Femur (tissue), 1 donor: ENCODE measurements around the gene CCR2.

Experiments used
- DNase-seq: peaks from one replicate; pipeline ENCODE4 v3.0.0-alpha.2; 2017

CCR2 gene

DNA sequence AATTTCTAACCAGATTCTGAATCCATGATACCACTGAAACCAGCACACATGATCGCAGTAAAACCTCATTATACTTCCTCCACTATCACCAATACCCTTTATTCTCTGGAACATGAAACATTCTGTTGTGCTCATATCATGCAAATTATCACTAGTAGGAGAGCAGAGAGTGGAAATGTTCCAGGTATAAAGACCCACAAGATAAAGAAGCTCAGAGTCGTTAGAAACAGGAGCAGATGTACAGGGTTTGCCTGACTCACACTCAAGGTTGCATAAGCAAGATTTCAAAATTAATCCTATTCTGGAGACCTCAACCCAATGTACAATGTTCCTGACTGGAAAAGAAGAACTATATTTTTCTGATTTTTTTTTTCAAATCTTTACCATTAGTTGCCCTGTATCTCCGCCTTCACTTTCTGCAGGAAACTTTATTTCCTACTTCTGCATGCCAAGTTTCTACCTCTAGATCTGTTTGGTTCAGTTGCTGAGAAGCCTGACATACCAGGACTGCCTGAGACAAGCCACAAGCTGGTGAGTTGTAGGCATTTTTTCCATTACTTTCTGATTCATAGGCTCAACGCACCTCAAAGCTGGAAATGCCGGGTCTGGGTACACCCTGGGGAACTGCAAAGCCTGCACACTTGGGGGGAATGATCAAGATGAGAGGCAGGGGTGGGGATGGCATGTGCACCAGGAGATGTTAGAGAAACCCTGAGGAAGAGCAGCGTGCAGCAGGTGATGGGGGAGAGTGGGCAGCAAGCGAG lies at the start of gene CCR2:
Gene CCR2, plus strand, starts transcription at position 465 of the 764 bp plus-strand sequence. CDS start 3,417 bp downstream, outside the sequence.
- no peak for DNase-seq

GRCh38 chr3:46304739-46305138 lies 49.2 kb upstream of the CCR2 start:
- no peak for DNase-seq

GRCh38 chr3:46312991-46313390 lies 40.9 kb upstream of the CCR2 start:
- no peak for DNase-seq

GRCh38 chr3:46314517-46314916 lies 39.4 kb upstream of the CCR2 start:
- no peak for DNase-seq

- DNase-seq = no peak
These were observed 37.7 kb upstream of the CCR2 start for GRCh38 chr3:46316206-46316605.

GRCh38 chr3:46318207-46318927 lies 35.5 kb upstream of the CCR2 start:
- DNase-seq = no peak

DNA sequence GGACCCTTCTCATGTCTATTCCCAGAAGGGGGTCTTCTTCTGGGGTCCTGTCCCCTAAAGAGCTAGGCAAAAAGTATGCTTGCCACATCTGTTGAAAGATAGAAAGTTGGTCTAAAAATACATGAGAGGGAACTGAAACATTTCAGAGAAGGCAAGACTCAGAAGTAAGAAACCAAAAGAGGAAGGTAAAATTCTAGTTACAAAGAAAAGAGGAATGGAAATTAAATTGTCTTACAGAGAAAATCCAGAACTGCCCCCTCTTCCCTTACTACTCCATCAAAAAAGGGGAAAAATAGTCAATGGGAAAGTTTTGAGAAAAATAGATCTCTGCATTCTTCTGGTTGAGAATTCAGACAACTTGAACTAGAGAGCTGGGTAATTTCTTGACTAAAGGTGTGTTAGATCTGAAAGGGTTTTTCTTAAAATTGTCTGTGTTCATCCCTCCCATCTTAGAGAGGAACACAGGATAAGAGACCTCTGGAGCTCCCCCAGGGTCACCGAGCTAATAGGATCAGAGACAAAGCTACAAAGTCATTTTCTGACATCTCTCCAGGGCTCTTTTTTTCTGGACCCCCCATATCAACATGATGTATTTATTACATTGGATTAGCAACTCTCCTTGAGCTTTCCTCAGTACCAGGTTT lies 32.3 kb upstream of the CCR2 start:
- DNase-seq = no peak

DNA sequence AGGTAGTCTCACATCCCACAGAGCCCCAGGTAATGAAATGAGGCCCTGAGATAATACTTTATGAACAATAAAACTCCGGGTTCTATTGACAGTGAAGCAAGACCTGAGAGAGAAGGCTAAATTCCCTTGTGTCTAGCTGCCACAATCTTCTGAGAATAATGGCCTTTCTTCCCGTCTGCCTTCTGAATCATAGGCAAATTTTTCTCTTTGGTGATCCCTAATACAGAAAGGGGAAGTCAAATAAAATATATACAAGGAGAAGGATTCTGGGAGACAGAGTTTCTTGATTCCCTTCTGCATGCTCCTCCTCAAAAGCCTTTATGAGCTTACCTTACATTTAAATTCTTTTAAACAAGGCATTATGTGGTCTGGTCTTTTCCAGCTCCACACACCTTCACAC lies 29.9 kb upstream of the CCR2 start:
- no peak for DNase-seq

- no peak for DNase-seq
These were observed 28.1 kb upstream of the CCR2 start for GRCh38 chr3:46325645-46326300.

- DNase-seq = peak; percentile 34
These were observed 23.2 kb upstream of the CCR2 start for GRCh38 chr3:46330676-46331075.

DNA sequence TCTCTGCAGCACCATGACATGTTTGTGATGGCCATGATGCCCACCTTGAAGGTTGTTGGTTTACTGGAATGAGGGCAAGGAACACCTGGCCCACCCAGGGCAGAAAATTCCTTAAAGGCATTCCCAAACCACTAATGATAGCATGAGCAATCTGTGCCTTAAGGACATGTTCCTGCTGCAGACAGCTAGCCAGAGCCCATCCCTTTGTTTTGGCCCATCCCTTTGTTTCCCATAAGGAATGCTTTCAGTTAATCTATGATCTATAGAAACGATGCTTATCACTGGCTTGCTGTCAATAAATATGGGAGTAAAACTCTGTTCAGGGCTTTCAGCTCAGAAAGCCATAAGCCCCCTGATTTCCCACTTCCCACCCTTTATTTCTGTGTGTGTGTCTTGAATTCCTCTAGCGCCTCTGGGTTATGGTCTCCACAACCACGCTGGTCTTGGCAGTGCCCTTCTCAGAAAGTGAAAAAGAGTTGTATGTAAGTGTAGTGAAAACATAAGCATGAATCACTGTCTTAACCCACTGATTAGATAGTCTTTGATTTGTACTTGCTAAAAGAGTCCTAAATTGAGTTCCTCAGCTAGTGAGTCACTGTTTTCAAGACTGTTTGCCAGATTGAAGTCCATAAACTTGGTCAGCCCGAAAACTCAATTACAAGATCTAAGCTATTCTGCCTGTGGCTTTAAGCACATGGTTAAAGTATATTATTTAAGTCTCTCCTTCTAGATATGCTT lies 19.0 kb upstream of the CCR2 start:
- DNase-seq = no peak

- no peak for DNase-seq
These were observed 18.4 kb upstream of the CCR2 start for GRCh38 chr3:46335541-46335940.

DNA sequence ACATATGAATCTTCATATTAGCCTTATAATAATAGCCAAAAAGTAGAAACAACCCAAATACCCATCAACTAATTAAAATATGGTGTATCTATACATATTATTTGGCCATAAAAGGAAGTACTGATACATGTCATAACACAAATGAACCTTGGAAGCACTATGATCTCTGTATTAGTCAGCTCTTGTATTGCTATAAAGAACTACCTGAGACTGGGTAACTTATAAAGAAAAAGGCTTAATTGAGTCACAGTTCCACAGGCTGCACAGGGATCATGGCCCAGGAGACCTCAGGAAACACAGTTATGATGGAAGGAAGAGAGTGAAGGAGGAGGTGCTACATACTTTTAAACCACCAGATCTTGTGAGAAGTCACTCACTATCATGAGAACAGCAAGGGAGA lies 16.0 kb upstream of the CCR2 start:
- DNase-seq = no peak

GRCh38 chr3:46338840-46339239 lies 15.1 kb upstream of the CCR2 start:
- no peak for DNase-seq

DNA sequence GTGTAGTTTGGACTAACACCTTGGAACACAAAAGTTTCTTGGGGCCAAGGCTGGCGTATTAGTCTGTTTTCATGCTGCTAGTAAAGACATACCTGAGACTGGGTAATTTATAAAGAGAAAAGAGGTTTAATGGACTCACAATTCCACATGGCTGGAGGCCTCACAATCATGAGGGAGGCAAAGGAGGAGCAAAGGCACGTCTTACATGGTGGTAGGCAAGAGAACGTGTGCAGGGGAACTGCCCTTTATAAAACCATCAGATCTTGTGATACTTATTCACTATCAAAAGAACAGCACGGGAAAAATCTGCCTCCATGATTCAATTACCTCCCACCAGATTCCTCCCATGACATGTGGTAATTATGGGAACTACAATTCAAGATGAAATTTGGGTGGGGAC lies 9.4 kb upstream of the CCR2 start:
- no peak for DNase-seq

GRCh38 chr3:46348823-46349482 lies 5.0 kb upstream of the CCR2 start:
- no peak for DNase-seq

DNA sequence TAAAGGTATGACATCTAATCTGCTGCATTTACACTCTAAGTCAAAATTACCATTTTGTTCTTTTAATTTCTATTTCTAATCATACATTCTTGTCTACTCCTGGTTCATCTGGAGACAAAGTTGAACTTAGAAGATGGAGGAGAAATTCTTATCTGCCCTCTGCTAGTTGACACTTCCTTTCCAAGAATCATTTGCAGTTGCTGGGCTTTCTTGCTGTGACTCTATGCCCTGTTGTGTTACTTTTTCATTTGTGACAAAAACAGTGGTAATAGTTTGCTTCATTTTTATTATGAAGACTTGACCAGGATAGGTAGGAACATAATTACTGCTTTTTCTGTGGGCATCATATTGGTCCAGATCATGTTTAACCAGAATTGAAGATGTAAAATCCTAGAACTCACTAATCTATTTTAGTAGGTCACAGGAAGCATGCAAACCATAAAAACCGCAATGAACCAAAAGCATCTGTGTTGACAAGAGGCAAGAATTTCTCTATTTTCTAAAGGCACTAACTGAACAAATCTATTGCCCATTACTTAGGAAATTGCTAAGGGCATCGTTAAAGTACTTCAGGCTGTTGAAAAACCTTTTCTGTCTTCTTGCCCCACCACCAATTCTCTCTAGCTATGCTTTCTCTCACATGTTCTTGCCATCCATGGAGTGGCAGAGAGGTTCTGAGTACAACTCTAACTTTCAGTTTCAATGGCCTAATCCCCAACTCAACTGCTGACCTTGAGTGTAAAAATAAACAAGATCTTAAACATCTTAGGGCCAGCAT lies 4.2 kb upstream of the CCR2 start:
- no peak for DNase-seq

- no peak for DNase-seq
These were observed 3.7 kb upstream of the CCR2 start for GRCh38 chr3:46350262-46350565.

GRCh38 chr3:46351646-46352045 lies 2.3 kb upstream of the CCR2 start:
- no peak for DNase-seq

GRCh38 chr3:46353090-46353489 lies 821 bp upstream of the CCR2 start:
- DNase-seq = no peak

- no peak for DNase-seq
These were observed 567 bp downstream of the CCR2 start for GRCh38 chr3:46354478-46354877.

DNA sequence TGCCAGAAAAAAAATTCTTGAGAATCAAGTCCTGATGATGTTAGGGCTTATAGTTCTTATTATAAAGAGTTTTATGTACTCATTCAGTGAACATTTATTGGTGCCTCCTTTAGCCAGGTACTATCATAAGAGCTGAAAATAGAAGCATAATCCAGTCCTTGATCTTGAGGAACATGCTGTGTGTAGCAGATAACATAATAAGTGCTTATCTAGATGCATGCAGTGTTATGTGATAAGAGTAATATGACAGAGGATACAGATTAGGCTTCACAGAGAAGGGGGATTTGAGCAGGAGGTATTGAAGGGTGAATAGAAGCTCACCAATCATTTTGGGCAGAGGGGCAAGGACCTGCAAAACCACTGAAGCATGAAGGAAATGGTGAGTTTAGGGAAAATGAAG lies 1.1 kb downstream of the CCR2 start:
- no peak for DNase-seq
